Sigmoid colon (tissue), 7 donors: ENCODE measurements around the gene SPATA19. TPM values are rescaled to one million over a fixed set of nuclear protein-coding genes. Genes with fewer than 3 reads are reported as not detected.
"Not testable (repeated sequence)": the region's sequence is repeated elsewhere in the genome, so short reads cannot be mapped to it uniquely, and the experiment has no call there.

ENCODE experiments used
- DNase-seq: peaks from one replicate; pipeline ENCODE4 v3.0.0-alpha.2; 2019
- H3K27ac ChIP-seq, 4 donors: fragments of 200-600 bp; sonication (generic); one replicate each; pipeline ENCODE4 v1.5.1; 2016 to 2019; ENCODE audit warnings: mild to moderate bottlenecking in 1 of 4
- H3K27me3 ChIP-seq, 3 donors: fragments of 200-600 bp; sonication (generic); one replicate each; pipeline ENCODE4 v1.5.1; 2019; ENCODE audit warnings: mild to moderate bottlenecking in 1 of 3
- H3K36me3 ChIP-seq, 4 donors: fragments of 200-600 bp; sonication (generic); one replicate each; pipeline ENCODE4 v1.5.1; 2016 to 2019
- H3K4me1 ChIP-seq, 4 donors: fragments of 200-600 bp; sonication (generic); one replicate each; pipeline ENCODE4 v1.5.1; 2017 to 2019
- H3K4me3 ChIP-seq, 4 donors: fragments of 200-600 bp; sonication (generic); one replicate each; pipeline ENCODE4 v1.5.1; 2017 to 2019; ENCODE audit warnings: mild to moderate bottlenecking in 2 of 4, moderate library complexity in 1 of 4
- H3K9me3 ChIP-seq, 4 donors: fragments of 200-600 bp in 3 of 4; sonication (generic) in 3 of 4; one replicate each; pipeline versions ENCODE4 v1.5.1 to v1.6.1; 2013 to 2019
- CTCF ChIP-seq, 4 experiments: fragments of 450-650 bp in 3 of 4; fragments of 200-600 bp in 1 of 4; IDR thresholded peaks; one replicate each; pipeline ENCODE4 v1.5.1; 2016 to 2019; ENCODE audit warnings: antibody characterized with exemption in 4 of 4, mild to moderate bottlenecking in 3 of 4, moderate library complexity in 2 of 4
- EP300 ChIP-seq, 4 donors: sonication (generic); formaldehyde crosslinking; IDR thresholded peaks; one replicate each; pipeline ENCODE4 v1.6.1; 2017; ENCODE audit warnings: antibody characterized with exemption in 4 of 4
- POLR2A ChIP-seq, 2 donors: fragments of 450-650 bp; IDR thresholded peaks; one replicate each; pipeline ENCODE4 v1.6.1; 2016; ENCODE audit warnings: antibody characterized with exemption in 2 of 2, mild to moderate bottlenecking in 2 of 2, moderate library complexity in 2 of 2
- POLR2AphosphoS5 ChIP-seq, 4 donors: sonication (generic); formaldehyde crosslinking; IDR thresholded peaks; one replicate each; pipeline ENCODE4 v1.6.1; 2017; ENCODE audit warnings: antibody characterized with exemption in 4 of 4
- WGBS, 2 donors: extraction: QIAGEN DNeasy Blood & Tissue Kit; methylation state at CpG; one replicate each; pipeline ENCODE4 v1.1.7; 2013; 5-methylcytosine and 5-hydroxymethylcytosine counted together
- intact Hi-C: fragments of 100-400 bp; cut with DNase I; formaldehyde crosslinking; loops from one replicate; pipeline ENCODE4 v1.15.1; 2023
- polyA plus RNA-seq, 3 donors: library from polyadenylated mRNA; stranded (reverse); fragments of 200-250 nt; gene quantifications; one replicate each; pipeline ENCODE4 v1.2.3, GENCODE V29; 2013
- total RNA-seq, 4 donors: library from RNA; depleted of rRNA; stranded (reverse); fragments of >200 nt; gene quantifications; one replicate each; pipeline ENCODE4 v1.1.0, GENCODE V29; 2016
- donor health status: healthy with polysubstance abuse.
- donor health status: Bipolar disorder and iron deficiency.
- donor health status: healthy.

Gene SPATA19
- total and polyA plus RNA-seq, 7 donors = not detected

- intact Hi-C loops = no loop called here
- TF ChIP-seq EP300 (IDR thresholded peaks at IDR 0.05) (no peak), POLR2A (IDR thresholded peaks at IDR 0.05) (no peak), POLR2AphosphoS5 (IDR thresholded peaks at IDR 0.05) (no peak), CTCF (IDR thresholded peaks at IDR 0.05) (no peak)
Measured at GRCh38 chr11:133872160-133872559, 26.8 kb upstream of the SPATA19 start.

GRCh38 chr11:133867456-133867855 is 22.1 kb upstream of the SPATA19 start:
- TF ChIP-seq POLR2A (IDR thresholded peaks at IDR 0.05) (no peak), POLR2AphosphoS5 (IDR thresholded peaks at IDR 0.05) (no peak), EP300 (IDR thresholded peaks at IDR 0.05) (no peak), CTCF (IDR thresholded peaks at IDR 0.05) (no peak)
- Histone ChIP-seq H3K27ac (no peak overlapping the region), H3K4me1 (no peaks in the 10 kb centered on the region), H3K4me3 (no peak overlapping the region), H3K9me3 (no peaks in the 10 kb centered on the region), H3K27me3 (no peaks in the 10 kb centered on the region), H3K36me3 (no peaks in the 10 kb centered on the region)
- DNase-seq = no peak
- intact Hi-C loops = no loop called here

More at GRCh38 chr11:133872160-133872559, 26.8 kb upstream of the SPATA19 start:
- Histone ChIP-seq H3K27me3 (no peaks in the 10 kb centered on the region), H3K27ac (no peak overlapping the region), H3K9me3 (peaks cover 0 to 4% (median 0%) of the 10 kb centered on the region in 4 donors), H3K36me3 (no peaks in the 10 kb centered on the region), H3K4me3 (no peak overlapping the region), H3K4me1 (no peaks in the 10 kb centered on the region)
- DNase-seq = no peak
- WGBS, 2 donors = 31 to 78% methylated on average over 1 of the region's 1 CpG

GRCh38 chr11:133865466-133865865 is 20.2 kb upstream of the SPATA19 start:
- TF ChIP-seq EP300 (IDR thresholded peaks at IDR 0.05) (no peak), CTCF (IDR thresholded peaks at IDR 0.05) (no peak), POLR2A (IDR thresholded peaks at IDR 0.05) (no peak), POLR2AphosphoS5 (IDR thresholded peaks at IDR 0.05) (no peak)
- 93 to 94% methylated on average over 11 of the region's 11 CpGs for WGBS, 2 donors
- intact Hi-C loops = no loop called here

GRCh38 chr11:133864756-133865155 is 19.4 kb upstream of the SPATA19 start:
- H3K27ac ChIP-seq = no peak overlapping the region
- TF ChIP-seq CTCF (IDR thresholded peaks at IDR 0.05) (no peak), POLR2A (IDR thresholded peaks at IDR 0.05) (no peak), EP300 (IDR thresholded peaks at IDR 0.05) (no peak), POLR2AphosphoS5 (IDR thresholded peaks at IDR 0.05) (no peak)
- intact Hi-C loops = no loop called here
- H3K4me3 ChIP-seq = no peak overlapping the region
- no peaks in the 10 kb centered on the region for H3K9me3 ChIP-seq
- H3K36me3 ChIP-seq = no peaks in the 10 kb centered on the region
- no peak for DNase-seq
- WGBS, 2 donors = 93 to 94% methylated on average over 26 of the region's 26 CpGs
- H3K27me3 ChIP-seq = peaks cover 0 to 6% (median 0%) of the 10 kb centered on the region in 3 donors
- H3K4me1 ChIP-seq = no peaks in the 10 kb centered on the region

More at GRCh38 chr11:133865466-133865865, 20.2 kb upstream of the SPATA19 start:
- no peak for DNase-seq
- H3K4me3 ChIP-seq = no peak overlapping the region
- H3K4me1 ChIP-seq = no peaks in the 10 kb centered on the region
- no peak overlapping the region for H3K27ac ChIP-seq
- no peaks in the 10 kb centered on the region for H3K9me3 ChIP-seq
- peaks cover 0 to 5% (median 0%) of the 10 kb centered on the region in 3 donors for H3K27me3 ChIP-seq
- H3K36me3 ChIP-seq = no peaks in the 10 kb centered on the region

GRCh38 chr11:133860151-133860550 is 14.8 kb upstream of the SPATA19 start:
- 80% methylated on average over 6 of the region's 6 CpGs for WGBS, 2 donors
- TF ChIP-seq POLR2A (IDR thresholded peaks at IDR 0.05) (no peak), EP300 (IDR thresholded peaks at IDR 0.05) (no peak), POLR2AphosphoS5 (IDR thresholded peaks at IDR 0.05) (no peak), CTCF (IDR thresholded peaks at IDR 0.05) (no peak)
- H3K27ac ChIP-seq = no peak overlapping the region
- no peak for DNase-seq
- H3K4me3 ChIP-seq = no peak overlapping the region
- no peaks in the 10 kb centered on the region for H3K4me1 ChIP-seq
- intact Hi-C loops = no loop called here
- no peaks in the 10 kb centered on the region for H3K9me3 ChIP-seq
- no peaks in the 10 kb centered on the region for H3K36me3 ChIP-seq
- H3K27me3 ChIP-seq = peaks cover 0 to 6% (median 0%) of the 10 kb centered on the region in 3 donors

GRCh38 chr11:133854330-133854960 is 9.1 kb upstream of the SPATA19 start:
- H3K27me3 ChIP-seq, H3K4me1 ChIP-seq, DNase-seq, H3K27ac ChIP-seq, H3K36me3 ChIP-seq, intact Hi-C loops, H3K9me3 ChIP-seq, H3K4me3 ChIP-seq: not testable (repeated sequence)
- 38 to 47% methylated on average over 13 of the region's 13 CpGs for WGBS, 2 donors
